Skin of body (tissue), 2 donors: ENCODE data around the gene F7. TPM values are rescaled to one million over a fixed set of nuclear protein-coding genes. Genes with fewer than 3 reads are reported as not detected.
"Not testable (repeated sequence)": the region's sequence is repeated elsewhere in the genome, so short reads cannot be mapped to it uniquely, and the experiment has no call there.

ENCODE experiments used
- DNase-seq: peaks from one replicate; lab custom pipeline; 2025; lab: John Stamatoyannopoulos, UW
- total RNA-seq: library from RNA; depleted of rRNA; stranded (reverse); fragments of >200 nt; gene quantifications from one replicate; pipeline ENCODE4 v1.2.3, GENCODE V29; 2014

F7 gene
- total RNA-seq, 1 donor from 2014 or later, result 2.2 TPM

GRCh38 chr13:113098162-113098732 lies 7.3 kb upstream of the F7 start:
- peak; percentile 84 for DNase-seq

DNA sequence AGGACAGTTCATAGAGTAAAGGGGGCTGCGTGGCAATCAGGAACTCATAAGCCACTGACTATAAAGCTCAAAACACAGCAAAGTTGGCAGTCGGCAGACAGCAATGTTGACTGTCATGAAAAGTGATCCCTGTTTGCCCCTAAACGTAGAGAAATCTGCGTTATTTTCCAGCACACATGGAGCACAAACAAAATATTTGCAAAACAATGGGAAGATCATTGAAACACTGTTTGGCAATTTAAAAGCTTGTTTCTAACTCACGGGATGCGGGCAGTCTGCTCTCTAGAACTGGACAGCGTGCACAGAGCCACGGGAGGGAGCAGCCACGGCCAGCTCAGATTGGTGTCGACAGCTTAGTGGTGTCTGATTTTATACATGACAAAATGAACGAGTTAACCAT lies 6.4 kb upstream of the F7 start:
- no peak for DNase-seq

DNA sequence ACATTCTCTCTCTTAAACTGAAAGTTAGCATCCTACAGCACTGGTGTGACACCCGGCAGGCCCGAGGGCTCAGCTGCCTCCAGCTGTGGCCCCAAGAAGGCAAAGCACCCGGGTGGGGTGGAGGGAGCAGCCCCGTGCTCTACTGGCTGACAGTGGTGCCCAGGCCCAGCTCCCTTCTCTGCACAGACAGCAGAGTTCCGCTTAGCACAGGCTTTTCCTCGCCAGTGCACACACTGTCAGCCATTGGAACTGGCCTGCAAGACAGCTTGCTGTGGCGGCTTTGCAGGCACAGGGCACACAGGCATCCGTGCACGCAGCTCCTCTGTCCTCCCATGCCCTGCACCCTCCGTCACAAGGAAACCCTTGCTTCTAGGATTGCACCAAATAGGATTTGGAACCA lies 3.3 kb upstream of the F7 start:
- not testable (repeated sequence) for DNase-seq

DNA sequence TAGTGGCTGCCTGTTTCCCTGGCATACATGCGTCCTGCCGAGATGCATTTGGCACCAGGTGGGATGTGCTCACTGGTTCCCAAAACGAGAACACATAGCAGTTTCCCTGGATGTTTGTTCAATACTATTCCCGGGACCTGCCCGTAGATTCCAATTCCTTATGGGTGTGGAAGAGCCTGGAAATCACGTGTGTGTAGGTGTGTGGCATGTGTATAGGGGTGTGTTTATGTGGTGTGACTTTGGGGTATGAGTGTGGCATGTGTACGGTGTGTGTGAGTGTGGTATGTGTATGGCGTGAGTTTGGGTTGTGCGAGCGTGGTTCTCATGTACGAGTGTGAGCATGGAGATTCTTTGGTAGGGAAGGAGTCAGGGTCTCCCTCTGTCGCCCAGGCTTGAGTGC lies 2.9 kb upstream of the F7 start:
- DNase-seq, result no peak

- DNase-seq, result no peak
Observed at GRCh38 chr13:113103646-113104045, 1.9 kb upstream of the F7 start.

- DNase-seq, result no peak
Observed at GRCh38 chr13:113105921-113106452, 396 bp downstream of the F7 start.

DNA sequence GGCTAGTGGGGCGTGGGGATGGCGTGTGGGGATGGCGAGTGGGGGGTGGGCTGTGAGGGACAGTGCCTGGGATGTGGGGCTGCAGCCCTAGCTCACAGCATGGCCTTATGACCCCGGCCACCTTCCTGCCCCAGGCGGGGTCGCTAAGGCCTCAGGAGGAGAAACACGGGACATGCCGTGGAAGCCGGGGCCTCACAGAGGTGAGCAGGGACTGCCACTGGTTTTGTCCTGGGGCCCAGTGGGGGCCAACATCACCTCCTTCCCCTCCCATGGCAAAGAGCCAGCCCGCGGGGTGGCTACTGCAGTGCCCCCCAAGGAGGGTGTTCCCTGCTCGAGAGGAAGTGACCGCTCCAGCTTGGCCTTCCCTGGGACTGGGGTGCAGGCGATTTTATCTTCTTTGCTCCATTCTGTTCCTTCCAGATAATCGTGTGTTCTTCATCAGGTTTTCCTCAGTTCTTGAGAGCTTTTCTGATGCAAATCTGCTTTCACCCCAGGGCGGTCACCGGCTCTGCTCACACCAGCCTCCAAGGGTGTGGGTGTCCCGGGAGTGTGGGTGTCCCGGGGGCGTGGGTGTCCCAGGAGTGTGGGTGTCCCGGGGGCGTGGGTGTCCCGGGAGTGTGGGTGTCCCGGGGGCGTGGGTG lies 1.2 kb downstream of the F7 start:
- DNase-seq, result no peak

DNA sequence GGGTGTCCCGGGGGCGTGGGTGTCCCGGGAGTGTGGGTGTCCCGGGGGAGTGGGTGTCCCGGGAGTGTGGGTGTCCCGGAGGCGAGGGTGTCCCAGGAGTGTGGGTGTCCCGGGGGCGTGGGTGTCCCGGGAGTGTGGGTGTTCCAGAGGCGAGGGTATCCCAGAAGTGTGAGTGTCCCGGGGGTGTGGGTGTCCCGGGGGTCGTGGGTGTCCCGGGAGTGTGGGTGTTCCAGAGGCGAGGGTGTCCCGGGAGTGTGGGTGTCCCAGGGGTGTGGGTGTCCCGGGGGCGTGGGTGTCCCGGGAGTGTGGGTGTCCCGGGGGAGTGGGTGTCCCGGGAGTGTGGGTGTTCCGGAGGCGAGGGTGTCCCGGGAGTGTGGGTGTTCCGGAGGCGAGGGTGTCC lies 2.9 kb downstream of the F7 start:
- not testable (repeated sequence) for DNase-seq

DNA sequence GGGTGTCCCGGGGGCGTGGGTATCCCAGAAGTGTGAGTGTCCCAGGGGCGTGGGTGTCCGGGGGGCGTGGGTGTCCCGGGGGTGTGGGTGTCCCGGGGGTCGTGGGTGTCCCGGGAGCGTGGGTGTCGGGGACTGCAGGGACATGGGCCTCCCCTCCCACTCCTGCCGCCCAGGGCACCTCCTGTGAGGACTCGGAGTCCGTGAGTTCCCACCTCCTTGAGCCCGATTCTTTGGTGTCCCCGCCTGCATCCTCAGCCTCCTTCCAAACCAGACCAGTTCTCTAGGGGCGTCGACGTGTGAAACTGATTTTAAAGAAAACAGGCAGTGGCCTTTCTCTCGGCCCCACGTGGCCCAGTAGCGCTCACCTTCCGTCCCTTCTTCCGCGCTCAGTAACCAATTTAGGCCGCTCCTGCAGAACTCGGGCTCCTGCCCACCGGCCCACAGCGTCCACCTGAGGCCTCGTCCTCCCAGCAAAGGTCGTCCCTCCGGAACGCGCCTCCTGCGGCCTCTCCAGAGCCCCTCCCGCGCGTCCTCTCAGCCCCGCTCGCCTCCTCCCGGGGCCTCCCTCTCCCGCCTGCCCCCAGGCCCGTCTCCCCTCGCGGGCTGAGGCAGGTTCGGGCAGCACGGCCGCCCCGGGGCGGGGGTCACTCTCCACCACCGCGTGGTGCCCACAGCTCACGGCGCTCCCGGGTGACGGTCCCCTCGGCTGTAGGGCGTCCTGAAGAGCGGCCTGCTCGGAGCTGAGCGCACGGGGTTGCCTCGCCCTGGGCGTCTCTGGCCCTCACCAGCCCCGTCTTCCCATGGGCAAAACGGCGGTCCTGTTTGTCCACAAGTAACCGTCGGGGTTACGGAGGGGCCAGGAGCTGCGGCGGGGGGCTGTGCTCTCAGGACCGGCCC lies 3.8 kb downstream of the F7 start:
- DNase-seq, result no peak

DNA sequence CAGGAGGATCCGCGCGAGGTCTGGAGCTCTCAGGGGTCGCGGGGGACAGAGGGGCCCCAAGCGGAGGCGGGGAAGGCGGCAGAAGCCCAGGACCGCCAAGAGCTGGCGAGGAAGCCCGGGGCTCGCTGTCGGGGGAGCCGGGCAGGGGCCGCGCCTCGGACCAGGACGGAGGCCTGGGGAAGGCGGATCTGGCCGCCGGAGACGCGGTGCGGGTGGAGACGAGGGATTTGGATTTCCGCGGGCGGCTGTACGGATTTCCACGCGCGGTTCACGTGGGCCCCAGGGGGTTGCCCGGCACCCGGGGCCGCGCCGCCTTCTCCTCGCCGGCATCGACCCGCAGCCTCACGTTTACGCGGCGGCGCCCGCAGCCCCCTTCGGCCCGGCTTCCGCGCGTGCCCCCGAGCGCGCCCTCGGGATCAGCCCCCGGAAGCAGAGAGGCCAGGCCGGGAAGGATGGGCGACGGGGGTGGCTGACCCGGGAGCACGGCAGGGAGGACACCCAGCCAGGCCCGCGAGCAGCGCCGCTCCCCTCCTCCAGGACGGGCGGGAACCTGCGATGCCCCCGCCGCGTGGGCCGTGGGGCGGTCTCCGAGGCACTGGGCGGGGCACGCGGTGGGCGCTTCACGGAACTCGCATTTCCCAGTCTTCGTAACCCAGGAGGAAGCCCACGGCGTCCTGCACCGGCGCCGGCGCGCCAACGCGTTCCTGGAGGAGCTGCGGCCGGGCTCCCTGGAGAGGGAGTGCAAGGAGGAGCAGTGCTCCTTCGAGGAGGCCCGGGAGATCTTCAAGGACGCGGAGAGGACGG lies 4.7 kb downstream of the F7 start:
- DNase-seq, result no peak

DNA sequence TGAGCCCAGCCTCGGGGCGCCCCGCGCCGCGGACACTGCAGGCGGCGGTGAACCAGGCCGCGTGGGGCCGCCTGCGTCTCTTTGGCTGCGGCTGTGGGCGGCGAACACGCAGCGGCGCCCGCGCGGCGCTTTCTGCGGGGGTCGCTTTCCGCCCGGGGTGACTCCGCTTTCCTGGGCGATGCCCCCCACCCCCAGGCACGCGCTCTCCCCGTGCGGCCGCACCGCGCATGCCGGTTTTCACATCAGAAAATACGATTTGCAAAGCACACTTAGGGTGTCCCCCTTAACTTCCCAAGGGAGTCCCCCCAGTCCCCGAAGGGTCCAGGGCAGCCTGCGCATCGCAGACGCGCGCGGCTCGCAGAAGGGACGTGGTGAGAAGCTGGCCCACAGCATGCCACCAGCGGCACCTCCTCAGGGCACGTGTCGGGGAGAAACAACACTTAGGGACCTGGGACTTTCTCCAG lies 5.3 kb downstream of the F7 start:
- no peak for DNase-seq

- DNase-seq, result not testable (repeated sequence)
Observed at GRCh38 chr13:113111821-113112220, 6.2 kb downstream of the F7 start.

DNA sequence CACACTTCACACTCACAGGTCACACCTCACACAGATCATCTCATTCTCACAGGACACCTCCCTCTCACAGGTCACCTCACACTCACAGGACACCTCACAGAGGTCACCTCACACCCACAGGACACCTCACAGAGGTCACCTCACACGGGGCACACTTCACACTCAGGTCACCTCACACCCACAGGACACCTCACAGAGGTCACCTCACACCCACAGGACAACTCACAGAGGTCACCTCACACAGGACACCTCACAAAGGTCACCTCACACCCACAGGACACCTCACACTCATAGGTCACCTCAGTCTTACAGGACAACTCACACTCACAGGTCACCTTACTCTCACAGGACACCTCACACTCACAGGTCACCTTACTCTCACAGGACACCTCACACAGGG lies 6.9 kb downstream of the F7 start:
- DNase-seq, result not testable (repeated sequence)

DNA sequence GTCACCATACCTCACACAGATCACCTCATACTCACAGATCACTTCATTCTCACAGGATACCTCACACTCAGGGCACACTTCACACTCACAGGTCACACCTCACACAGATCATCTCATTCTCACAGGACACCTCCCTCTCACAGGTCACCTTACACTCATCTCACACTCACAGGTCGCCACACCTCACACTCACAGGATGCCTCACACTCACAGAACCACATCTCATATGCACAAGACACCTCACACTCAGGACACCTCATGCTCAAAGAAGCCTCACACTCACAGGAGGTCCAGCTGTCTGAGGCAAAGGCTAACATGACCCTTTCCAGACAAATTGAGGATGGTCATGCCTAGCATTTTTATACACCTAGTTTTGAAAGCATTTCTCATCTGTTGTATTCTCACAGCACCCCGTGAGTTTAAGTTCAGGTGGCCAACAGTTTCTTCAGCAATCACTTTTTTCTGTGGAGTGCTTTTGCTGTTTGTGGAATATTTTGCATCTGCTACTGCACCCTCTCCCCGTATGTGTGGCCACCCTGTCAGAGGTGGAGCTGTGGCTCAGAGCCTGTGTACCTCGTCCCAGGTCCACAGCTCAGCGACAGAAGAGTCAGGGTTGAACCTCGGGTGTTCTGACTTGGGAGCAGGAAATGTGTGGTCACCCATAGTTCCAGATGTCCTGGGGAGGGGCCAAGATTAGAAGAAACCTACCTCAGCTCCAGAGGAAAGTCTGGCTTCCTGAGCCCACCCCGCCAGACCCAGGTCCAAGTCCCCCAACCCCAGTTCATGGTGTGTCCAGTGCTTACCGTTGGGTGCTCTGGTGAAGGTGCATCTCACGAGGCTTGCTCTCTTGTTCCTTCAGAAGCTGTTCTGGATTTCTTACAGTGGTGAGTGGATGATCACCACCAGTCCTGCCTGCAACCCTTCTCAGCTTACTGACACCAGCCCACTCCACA lies 7.6 kb downstream of the F7 start:
- no peak for DNase-seq

GRCh38 chr13:113113846-113114271 lies 8.3 kb downstream of the F7 start:
- DNase-seq, result no peak

- DNase-seq, result no peak
Observed at GRCh38 chr13:113114511-113115362, 9.1 kb downstream of the F7 start.

GRCh38 chr13:113115363-113116205 lies 10.0 kb downstream of the F7 start:
- no peak for DNase-seq

DNA sequence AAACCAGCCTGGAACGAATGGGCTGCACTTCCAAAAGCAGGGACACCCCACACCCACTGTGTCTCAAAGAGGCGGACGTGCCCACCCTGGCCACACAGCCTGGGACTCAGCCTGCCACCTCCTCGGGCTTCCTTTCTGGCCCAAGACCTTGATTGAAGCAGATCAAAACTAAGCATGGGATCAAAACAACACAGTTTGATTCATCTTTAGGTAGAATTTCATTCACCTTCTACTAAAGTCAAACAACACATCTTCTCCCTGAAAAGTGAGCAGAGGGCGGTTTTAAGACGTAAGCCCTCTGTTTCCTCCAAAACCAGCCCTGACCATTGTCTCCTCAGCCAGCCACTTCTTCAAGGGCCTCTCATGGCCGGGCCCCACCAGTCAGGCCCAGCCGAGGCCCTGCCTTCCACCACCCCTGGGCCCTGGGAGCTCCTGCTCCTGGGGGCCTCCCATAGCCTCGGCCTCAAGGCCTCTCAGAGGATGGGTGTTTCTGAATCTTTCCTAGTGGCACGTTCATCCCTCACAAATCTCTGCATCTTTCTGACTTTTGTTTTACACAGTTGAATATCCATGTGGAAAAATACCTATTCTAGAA lies 10.7 kb downstream of the F7 start:
- no peak for DNase-seq
